ENCODE data around the gene OR6S1.

- TF ChIP-seq, protein P1, sequence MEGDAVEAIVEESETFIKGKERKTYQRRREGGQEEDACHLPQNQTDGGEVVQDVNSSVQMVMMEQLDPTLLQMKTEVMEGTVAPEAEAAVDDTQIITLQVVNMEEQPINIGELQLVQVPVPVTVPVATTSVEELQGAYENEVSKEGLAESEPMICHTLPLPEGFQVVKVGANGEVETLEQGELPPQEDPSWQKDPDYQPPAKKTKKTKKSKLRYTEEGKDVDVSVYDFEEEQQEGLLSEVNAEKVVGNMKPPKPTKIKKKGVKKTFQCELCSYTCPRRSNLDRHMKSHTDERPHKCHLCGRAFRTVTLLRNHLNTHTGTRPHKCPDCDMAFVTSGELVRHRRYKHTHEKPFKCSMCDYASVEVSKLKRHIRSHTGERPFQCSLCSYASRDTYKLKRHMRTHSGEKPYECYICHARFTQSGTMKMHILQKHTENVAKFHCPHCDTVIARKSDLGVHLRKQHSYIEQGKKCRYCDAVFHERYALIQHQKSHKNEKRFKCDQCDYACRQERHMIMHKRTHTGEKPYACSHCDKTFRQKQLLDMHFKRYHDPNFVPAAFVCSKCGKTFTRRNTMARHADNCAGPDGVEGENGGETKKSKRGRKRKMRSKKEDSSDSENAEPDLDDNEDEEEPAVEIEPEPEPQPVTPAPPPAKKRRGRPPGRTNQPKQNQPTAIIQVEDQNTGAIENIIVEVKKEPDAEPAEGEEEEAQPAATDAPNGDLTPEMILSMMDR (IDR thresholded peaks at IDR 0.05) = no peak
- TF ChIP-seq ZFX (IDR thresholded peaks at IDR 0.05; ENCODE audit: borderline replicate concordance) = no peak
Measured at GRCh38 chr14:20683125-20683890, 41.8 kb upstream of the OR6S1 start.

All from 22Rv1 (cell line).